Measurements from ENCODE around the gene SGMS1.

DNA sequence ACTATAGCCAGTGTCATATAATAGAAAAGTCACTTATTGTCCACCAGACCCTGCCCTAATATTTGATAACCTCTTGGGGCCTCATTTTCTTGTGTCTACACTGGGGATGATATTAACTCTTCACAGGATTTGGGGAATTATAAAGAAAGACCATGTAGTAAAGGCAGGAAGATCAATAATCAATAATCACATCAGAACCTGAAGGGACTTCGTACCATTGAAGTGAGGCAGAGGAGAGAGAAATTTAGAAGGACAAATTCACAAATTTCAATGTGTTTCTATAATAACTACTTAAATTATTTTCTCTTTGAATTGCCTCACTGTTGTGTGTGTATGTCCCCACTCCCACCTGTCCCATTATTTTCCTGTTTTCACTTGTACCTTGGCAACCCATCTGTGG lies 10.7 kb upstream of the SGMS1 start:
- TF ChIP-seq YY1 (IDR thresholded peaks at IDR 0.05; ENCODE audit: insufficient read depth, insufficient read length) (no peak), SUZ12 (IDR thresholded peaks at IDR 0.05; ENCODE audit: extremely low read depth, insufficient read depth, insufficient read length) (no peak)

Data from NT2/D1 (cell line).